ENCODE measurements around the gene MR1.

MR1 gene

GRCh38 chr1:181062836-181063428, 29.1 kb downstream of the MR1 start:
- peak in 1 of 2 donors; percentile 19 for DNase-seq (ENCODE audit: low read depth in 2 of 2)

- no peak for DNase-seq (ENCODE audit: low read depth in 2 of 2)
Observed at GRCh38 chr1:181064011-181064623, 30.3 kb downstream of the MR1 start.

GRCh38 chr1:181064702-181065101, 30.9 kb downstream of the MR1 start:
- DNase-seq (ENCODE audit: low read depth in 2 of 2): no peak

DNA sequence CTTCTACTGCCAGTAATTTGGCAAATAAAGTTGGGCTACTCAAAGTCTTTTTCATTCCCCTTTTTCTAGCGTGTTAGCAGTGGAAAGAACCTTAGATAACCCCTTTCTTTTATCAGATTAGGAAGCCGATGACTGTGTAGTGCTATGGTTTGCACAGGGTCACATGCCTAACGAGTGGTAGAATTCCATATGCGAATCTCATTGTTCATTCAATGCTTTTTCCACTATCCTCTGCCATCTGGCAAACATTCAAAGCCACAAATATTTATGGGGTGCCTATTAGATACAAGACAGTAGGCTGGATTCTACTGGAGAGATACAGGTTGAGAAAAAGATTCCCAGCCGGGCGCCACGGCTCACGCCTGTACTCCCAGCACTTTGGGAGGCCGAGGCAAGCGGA, 39.9 kb downstream of the MR1 start:
- DNase-seq (ENCODE audit: low read depth in 2 of 2): no peak

DNA sequence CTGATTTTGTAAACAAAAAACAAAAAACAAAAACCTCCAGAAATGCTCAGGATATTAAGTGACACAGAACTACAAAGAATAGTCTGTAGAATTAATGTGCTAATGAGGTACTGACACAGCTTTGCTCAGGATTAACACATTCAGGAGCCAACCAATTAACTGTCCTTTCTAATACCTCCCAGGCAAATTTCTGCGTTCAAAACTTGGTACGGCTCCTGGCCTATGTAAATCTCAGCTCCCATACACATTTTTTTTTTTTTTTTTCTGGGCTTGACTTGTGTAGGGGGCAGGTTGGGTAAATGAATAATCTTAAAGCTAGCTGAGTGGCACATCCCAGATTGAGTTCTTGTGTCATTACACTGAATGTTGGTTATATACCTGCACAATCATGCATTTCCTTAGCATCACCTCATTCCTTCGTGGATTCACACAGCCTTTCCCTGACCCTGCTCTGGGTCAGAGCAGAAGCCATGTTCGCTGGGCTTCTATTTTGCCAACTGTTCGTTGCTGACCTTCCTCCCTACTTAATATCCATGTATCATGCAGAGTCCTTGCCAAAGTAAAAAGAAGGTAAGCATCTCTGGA, 42.1 kb downstream of the MR1 start:
- no peak for DNase-seq (ENCODE audit: low read depth in 2 of 2)

DNA sequence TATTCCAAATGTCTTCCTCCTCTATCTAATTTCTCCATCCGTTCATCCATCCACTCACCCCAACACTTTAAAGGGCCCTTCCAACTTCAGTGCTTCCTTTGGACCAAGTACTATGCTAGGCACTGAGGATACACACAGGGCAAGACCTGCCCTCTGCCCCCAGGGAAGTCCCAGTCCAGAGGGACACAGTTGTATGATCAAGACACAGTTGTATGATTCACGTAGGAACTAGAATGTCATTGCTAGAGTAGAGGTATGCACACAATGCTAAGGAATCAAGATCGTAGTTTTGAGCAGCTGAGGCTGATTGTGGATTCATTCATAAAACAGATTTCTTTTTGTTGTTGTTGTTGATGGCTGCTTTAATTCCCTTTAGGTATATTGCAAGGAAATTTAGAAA, 43.1 kb downstream of the MR1 start:
- DNase-seq (ENCODE audit: low read depth in 2 of 2): no peak

GRCh38 chr1:181077576-181078242, 43.9 kb downstream of the MR1 start:
- DNase-seq (ENCODE audit: low read depth in 2 of 2): no peak

DNA sequence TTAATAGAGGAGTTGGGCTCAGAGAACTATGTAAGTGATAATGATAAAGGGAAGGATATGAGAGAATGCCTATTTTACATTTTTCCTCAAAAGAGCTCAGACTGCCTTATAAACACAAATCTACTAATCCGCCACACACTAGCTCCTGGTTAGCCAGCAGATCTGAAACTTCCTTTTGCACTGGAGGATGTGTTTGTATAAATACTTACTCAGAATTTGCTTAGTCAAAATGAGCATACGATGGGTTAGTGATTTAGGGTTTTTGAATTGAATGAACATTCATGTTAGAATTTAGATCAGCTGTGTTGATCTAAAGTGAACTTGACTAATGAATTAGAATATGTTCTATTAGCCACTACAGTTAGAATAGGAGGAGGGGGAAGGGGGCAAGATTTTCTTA, 45.6 kb downstream of the MR1 start:
- no peak for DNase-seq (ENCODE audit: low read depth in 2 of 2)

DNA sequence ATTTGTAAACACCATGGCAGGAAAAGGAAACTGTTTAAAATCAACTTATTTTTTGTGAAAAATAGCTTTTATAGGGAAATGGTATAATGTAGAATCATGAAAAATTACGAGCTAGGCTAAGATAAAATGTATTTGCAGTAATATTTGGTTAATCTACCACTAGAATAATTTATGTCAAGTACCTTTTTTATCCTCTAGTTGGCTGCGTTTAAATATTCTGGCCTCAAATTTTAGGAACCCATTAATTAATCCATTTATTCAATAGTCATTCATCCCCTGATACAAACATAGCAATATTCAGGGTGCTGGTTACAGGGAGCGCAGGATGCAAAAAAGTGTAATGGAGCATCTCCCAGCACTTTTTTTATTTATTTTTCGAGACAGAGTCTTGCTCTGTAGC, 46.1 kb downstream of the MR1 start:
- no peak for DNase-seq (ENCODE audit: low read depth in 2 of 2)

GRCh38 chr1:181080556-181080955, 46.8 kb downstream of the MR1 start:
- no peak for DNase-seq (ENCODE audit: low read depth in 2 of 2)

DNA sequence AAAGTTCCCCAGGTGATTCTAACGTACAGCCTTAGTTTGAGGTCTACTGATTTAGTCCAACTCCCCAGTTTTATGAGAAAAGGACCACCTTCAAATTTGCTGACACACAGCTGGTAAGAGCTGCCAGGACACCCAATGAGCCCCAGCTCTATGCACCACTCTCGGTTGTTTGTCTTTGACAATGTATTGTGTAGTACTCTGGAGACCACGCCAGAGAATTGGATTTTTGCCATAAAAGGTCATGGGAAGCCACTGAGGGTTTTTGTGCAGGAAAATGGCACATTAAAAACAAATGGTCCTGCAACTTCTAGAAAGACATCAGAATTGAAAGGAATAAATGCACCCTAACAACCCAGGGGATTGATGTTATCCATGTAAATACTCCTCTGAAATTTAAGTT, 47.6 kb downstream of the MR1 start:
- DNase-seq (ENCODE audit: low read depth in 2 of 2): no peak

DNA sequence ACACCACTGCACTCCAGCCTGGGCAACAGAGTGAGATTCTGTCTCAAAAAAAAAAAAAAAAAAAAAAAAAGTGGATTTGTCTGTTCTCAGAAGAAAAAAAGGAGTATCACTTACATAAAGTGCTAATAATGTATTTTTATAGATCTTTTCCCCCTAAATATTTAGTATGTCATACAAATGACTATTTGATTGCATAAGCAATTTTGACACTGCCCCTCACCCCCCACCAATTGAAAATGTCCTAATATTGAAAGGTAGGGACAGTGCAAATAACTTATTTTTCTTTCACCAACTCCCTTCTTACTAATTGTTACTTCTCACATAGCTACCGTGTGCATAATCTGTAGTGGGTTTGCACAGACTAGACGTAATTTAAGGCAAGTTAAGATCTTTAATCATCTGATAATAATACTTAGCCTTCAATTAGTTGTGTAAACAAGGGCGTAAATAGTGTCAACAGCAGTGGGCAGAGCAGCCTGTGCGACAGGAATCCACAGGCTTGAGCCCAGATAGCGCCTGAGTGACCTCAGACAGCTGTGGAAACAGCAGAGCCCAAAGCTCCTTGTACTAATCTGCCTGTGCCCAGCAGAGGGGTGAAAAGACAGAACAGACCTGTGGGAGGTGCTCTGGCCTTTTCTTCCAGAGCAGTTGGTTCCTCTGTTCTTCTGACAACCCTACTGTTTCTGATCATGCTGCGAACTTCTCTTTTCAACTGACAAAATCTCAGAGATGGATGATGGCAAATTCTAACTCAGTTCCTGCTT, 50.2 kb downstream of the MR1 start:
- peak in 1 of 2 donors; percentile 27 for DNase-seq (ENCODE audit: low read depth in 2 of 2)

DNA sequence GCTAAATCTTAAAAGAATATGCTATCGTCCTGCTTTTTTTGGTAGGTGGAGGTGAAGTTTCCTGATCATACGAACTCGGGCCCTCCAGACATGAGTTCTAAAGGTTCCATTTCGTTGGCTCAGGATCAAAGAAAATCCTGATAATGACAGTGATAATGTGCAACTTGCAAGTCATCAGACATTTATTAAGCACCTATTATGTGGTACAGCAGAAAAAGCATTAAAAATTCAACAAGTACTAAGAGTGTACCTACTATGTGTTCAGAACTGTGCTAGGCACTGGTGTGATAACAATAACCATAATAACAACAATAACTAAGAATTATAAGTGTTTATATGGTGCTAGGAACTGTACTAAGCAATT, 50.8 kb downstream of the MR1 start:
- no peak for DNase-seq (ENCODE audit: low read depth in 2 of 2)

GRCh38 chr1:181086091-181086490, 52.3 kb downstream of the MR1 start:
- no peak for DNase-seq (ENCODE audit: low read depth in 2 of 2)

DNA sequence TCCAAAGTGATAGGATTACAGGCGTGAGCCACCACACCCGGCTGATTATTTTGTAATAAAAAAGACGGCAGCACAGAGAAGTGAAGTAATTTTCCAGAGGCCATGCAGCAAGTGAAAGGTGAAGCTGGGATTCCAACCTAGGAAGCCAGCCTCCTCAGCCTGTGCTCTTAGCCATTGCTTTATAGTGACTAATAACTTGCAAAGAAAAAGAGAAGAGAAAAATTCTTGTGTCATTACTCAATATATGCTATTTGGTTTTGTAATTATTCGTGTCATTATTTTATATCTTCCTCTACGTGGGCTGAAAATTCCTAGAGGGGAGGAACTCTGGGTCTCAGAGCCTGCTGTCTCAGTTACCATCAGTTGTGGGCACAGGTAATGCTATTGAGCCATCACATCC, 53.1 kb downstream of the MR1 start:
- no peak for DNase-seq (ENCODE audit: low read depth in 2 of 2)

DNA sequence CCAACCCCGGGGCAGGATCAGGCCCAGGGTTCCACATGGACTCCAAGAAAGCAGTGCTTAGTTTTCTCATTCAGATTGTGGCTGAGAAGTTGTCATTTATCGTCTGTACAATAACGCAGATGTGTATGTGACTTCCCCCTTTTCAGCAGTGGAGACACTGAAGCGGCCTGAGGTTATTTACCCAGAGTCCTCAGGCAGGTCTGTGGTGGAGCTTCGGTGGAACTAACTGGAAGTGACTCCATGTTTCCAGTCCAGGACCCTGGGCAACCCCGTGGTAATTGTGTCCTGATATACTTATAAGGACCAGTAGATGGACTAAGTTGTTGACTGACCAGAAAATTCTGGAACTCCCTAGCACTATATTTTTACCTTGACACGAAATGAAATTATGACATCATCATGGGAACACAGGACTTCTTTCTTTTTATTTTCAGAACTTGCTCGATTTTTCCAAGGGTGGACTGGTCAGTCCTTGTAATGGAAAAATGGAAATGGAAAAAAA, 53.7 kb downstream of the MR1 start:
- no peak for DNase-seq (ENCODE audit: low read depth in 2 of 2)

DNA sequence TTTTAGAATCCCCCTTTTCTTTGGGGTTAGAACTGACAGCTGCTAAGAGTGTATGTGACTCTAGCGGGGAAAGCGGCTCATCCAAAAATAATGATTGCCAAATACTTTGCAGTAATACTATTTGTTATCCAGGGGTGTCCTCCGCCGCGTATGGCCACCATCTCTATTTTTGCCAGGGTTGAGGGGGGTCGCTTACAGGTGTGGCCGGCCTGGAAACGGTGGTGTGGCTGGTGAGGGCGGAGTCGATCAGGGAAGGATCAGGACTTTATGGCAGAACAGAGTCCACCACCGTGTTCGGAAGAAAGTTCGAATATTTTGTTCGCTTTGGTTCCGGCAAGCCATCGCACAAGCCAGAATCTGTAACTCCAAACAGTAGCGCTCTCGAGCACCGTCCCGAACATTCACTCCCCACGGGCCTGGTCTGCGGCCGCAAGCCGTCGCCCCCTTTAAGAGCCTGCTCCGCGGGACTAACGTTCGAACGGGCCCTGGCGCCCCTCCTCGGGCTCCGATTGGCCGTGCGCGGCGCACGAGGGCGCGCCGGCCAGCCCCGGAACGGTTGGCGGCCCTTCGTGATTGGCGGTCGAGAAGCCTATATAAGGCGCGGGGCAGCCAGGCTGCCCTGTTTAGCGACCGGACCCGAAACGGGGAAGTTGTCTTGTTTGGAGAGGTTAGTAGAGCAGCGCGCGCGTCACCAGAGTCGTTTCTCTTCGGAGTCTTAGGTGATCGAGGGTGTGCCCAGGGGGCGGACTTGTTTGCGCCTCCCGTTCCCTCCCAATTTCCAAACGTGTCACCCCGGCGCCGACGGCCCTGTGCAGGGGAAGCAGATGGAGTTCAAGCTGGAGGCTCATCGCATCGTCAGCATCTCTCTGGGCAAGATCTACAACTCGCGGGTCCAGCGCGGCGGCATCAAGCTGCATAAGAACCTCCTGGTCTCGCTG, 54.6 kb downstream of the MR1 start, which contains the start of gene IER5:
Gene IER5 (plus strand): TSS at position 622 of the 938 bp plus-strand sequence. CDS start 203 bp downstream, at position 825.
- peak; percentile 93 for DNase-seq (ENCODE audit: low read depth in 2 of 2)

GRCh38 chr1:181089017-181089675, 55.4 kb downstream of the MR1 start:
- DNase-seq (ENCODE audit: low read depth in 2 of 2): peak; percentile 12 to 19

GRCh38 chr1:181089676-181090544, 56.1 kb downstream of the MR1 start:
- peak; percentile 50 to 57 for DNase-seq (ENCODE audit: low read depth in 2 of 2)

All from stimulated activated CD4-positive, alpha-beta T cell treated with anti-CD3 and anti-CD28 coated beads, Interleukin-15, amount 100 ng/mL, for 48 hours (primary cell).